Prostate gland (tissue), 2 donors: ENCODE results near the gene UBALD2.

Source experiments
- POLR2A ChIP-seq: fragments of 450-650 bp; IDR thresholded peaks from one replicate; pipeline ENCODE4 v1.6.1; 2016; ENCODE audit warnings: antibody characterized with exemption, mild to moderate bottlenecking
- TF ChIP-seq, protein P1 (sequence below), 4 experiments: fragments of 200-600 bp in 2 of 4; fragments of 450-650 bp in 2 of 4; sonication (generic) in 2 of 4; IDR thresholded peaks; 1 replicate in 3 of 4; 2 replicates in 1 of 4; pipeline ENCODE4 v1.5.1; 2016 to 2019; ENCODE audit warnings: antibody characterized with exemption in 4 of 4, mild to moderate bottlenecking in 2 of 4, moderate library complexity in 2 of 4

GRCh38 chr17:76247304-76247703, 17.8 kb upstream of the UBALD2 start:
- TF ChIP-seq, protein P1, sequence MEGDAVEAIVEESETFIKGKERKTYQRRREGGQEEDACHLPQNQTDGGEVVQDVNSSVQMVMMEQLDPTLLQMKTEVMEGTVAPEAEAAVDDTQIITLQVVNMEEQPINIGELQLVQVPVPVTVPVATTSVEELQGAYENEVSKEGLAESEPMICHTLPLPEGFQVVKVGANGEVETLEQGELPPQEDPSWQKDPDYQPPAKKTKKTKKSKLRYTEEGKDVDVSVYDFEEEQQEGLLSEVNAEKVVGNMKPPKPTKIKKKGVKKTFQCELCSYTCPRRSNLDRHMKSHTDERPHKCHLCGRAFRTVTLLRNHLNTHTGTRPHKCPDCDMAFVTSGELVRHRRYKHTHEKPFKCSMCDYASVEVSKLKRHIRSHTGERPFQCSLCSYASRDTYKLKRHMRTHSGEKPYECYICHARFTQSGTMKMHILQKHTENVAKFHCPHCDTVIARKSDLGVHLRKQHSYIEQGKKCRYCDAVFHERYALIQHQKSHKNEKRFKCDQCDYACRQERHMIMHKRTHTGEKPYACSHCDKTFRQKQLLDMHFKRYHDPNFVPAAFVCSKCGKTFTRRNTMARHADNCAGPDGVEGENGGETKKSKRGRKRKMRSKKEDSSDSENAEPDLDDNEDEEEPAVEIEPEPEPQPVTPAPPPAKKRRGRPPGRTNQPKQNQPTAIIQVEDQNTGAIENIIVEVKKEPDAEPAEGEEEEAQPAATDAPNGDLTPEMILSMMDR (IDR thresholded peaks at IDR 0.05), result no peak
- no peak for TF ChIP-seq POLR2A
